SU-DHL-6 (cell line): ENCODE measurements around the gene CAMK2D.
"Not testable (repeated sequence)": the region's sequence is repeated elsewhere in the genome, so short reads cannot be mapped to it uniquely, and the experiment has no call there.

Source experiments
- H2AFZ ChIP-seq: fragments of 200-600 bp; sonication (generic); 2 replicates; pipeline ENCODE4 v1.6.1; 2014; ENCODE audit warnings: low read depth, mild to moderate bottlenecking, moderate library complexity, mixed read lengths, antibody characterized with exemption, low read length; ENCODE audit not compliant: severe bottlenecking
- H3F3A ChIP-seq: fragments of 200-600 bp; shearing (Covaris generic); 2 replicates; pipeline ENCODE4 v1.6.0; 2016; ENCODE audit warnings: antibody characterized with exemption, mild to moderate bottlenecking; ENCODE audit not compliant: insufficient read depth
- H3K27ac ChIP-seq: fragments of 200-600 bp; sonication (generic); 2 replicates; pipeline ENCODE4 v1.5.1; 2016; ENCODE audit warnings: low read depth, mild to moderate bottlenecking, low read length, moderate library complexity, mixed read lengths
- H3K27me3 ChIP-seq: fragments of 200-600 bp; sonication (generic), shearing (Covaris generic); 2 replicates; pipeline ENCODE4 v1.6.0; 2014; ENCODE audit warnings: mild to moderate bottlenecking, low read length
- H3K36me3 ChIP-seq: fragments of 200-600 bp; sonication (generic); 2 replicates; pipeline ENCODE4 v1.6.1; 2014; ENCODE audit warnings: mild to moderate bottlenecking, low read length, mixed read lengths
- H3K4me2 ChIP-seq: fragments of 300-600, 200-600 bp; shearing (Covaris generic), sonication (generic); 2 replicates; pipeline ENCODE4 v1.6.0; 2014; ENCODE audit warnings: low read length, low read depth, mild to moderate bottlenecking; ENCODE audit not compliant: poor library complexity, severe bottlenecking
- H3K4me3 ChIP-seq: fragments of 200-600 bp; sonication (generic); 2 replicates; pipeline ENCODE4 v1.5.1; 2014; ENCODE audit warnings: antibody characterized with exemption, low read length, mild to moderate bottlenecking, mixed read lengths; ENCODE audit not compliant: insufficient read depth, poor library complexity, severe bottlenecking
- H3K79me2 ChIP-seq: fragments of 200-600 bp; sonication (generic); 2 replicates; pipeline ENCODE4 v1.6.1; 2014; ENCODE audit warnings: mild to moderate bottlenecking, low read length, moderate library complexity; ENCODE audit not compliant: insufficient read depth
- H3K9ac ChIP-seq: fragments of 200-600 bp; sonication (generic); 2 replicates; pipeline ENCODE4 v1.7.0; 2014; ENCODE audit warnings: mild to moderate bottlenecking, low read length
- H3K9me2 ChIP-seq: fragments of 200-600 bp; sonication (generic); replicated peaks from 2 replicates; pipeline ENCODE4 v1.6.1; 2014; ENCODE audit warnings: low read length; ENCODE audit not compliant: insufficient read depth
- H3K9me3 ChIP-seq: fragments of 200-600 bp; sonication (generic); 2 replicates; pipeline ENCODE4 v1.6.1; 2014; ENCODE audit warnings: low read length, mixed read lengths; ENCODE audit not compliant: insufficient read depth
- H4K20me1 ChIP-seq: fragments of 200-600 bp; sonication (generic); 2 replicates; pipeline ENCODE4 v1.6.1; 2014; ENCODE audit warnings: low read depth, mild to moderate bottlenecking, antibody characterized with exemption, low read length, moderate library complexity, mixed read lengths
- CTCF ChIP-seq: fragments of 200-600 bp; sonication (generic); IDR thresholded peaks from one replicate; pipeline ENCODE4 v1.5.1; 2017; ENCODE audit warnings: antibody characterized with exemption, mild to moderate bottlenecking, low read length, moderate library complexity; ENCODE audit not compliant: insufficient read depth, poor library complexity, severe bottlenecking
- EZH2phosphoT487 ChIP-seq: fragments of 200-600 bp; sonication (generic), shearing (Covaris generic); conservative IDR thresholded peaks from 2 replicates; pipeline ENCODE4 v1.6.1; 2018; ENCODE audit warnings: mild to moderate bottlenecking, antibody characterized with exemption, low read length, moderate library complexity, mixed read lengths

CAMK2D gene

GRCh38 chr4:113707048-113707447, 54.5 kb downstream of the CAMK2D start:
- Histone ChIP-seq H3K4me3 (no peak overlapping the region), H2AFZ (no peak overlapping the region), H3K9ac (no peak overlapping the region), H3K9me2 (no peaks in the 10 kb centered on the region), H3K36me3 (no peaks in the 10 kb centered on the region), H3K4me2 (no peak overlapping the region), H3K27ac (no peak overlapping the region), H3K27me3 (no peaks in the 10 kb centered on the region), H4K20me1 (no peaks in the 10 kb centered on the region), H3K9me3 (no peaks in the 10 kb centered on the region), H3F3A (no peaks in the 10 kb centered on the region), H3K79me2 (no peaks in the 10 kb centered on the region)
- no peak for TF ChIP-seq EZH2phosphoT487
- TF ChIP-seq CTCF = no peak

GRCh38 chr4:113705097-113705496, 56.4 kb downstream of the CAMK2D start:
- H3K4me3 ChIP-seq, H2AFZ ChIP-seq, H3K9ac ChIP-seq, H3K9me3 ChIP-seq, H3K27me3 ChIP-seq, H3F3A ChIP-seq, H3K4me2 ChIP-seq, H3K79me2 ChIP-seq, H3K36me3 ChIP-seq, H4K20me1 ChIP-seq, H3K27ac ChIP-seq, H3K9me2 ChIP-seq: not testable (repeated sequence)

DNA sequence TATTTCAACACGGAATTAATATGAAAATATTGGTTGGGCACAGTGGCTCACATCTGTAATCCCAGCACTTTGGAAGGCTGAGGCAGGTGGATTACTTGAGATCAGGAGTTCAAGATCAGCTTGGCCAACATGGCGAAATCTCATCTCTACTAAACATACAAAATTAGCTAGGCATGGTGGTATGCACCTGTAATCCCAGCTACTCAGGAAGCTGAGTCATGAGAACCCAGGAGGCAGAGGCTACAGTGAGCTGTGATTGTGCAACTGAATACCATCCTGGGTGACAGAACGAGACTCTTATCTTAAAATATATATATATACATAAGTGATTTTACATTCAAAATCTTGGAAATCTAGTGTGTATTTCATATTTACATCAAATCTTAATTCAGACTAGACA, 58.9 kb downstream of the CAMK2D start:
- H3K27me3 ChIP-seq, H4K20me1 ChIP-seq, H3F3A ChIP-seq, H3K79me2 ChIP-seq, H2AFZ ChIP-seq, H3K9me3 ChIP-seq, H3K9me2 ChIP-seq, H3K36me3 ChIP-seq, H3K9ac ChIP-seq, H3K4me2 ChIP-seq, H3K27ac ChIP-seq, H3K4me3 ChIP-seq: not testable (repeated sequence)

DNA sequence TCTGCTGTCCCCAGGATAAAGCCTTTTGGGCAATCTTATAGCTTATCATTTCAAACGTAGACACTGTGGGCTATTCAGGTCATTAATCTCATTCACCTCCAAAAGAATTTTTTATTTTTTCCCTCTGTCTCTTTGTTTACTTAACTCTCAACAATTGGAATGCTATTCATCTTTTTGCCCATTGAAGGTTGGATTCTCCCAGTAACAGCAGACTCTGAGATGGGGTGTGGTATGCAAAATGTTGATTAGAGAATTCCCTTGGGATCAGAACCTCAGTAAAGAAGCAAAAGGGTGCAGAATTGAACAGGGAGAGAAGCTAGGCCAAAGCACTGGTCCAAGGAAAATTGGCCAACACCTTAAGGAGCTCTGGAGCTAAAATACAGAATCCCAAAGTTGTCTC, 60.4 kb downstream of the CAMK2D start:
- Histone ChIP-seq H3K27me3 (no peaks in the 10 kb centered on the region), H3K9ac (no peak overlapping the region), H3K4me2 (no peak overlapping the region), H3K4me3 (no peak overlapping the region), H4K20me1 (no peaks in the 10 kb centered on the region), H3K27ac (no peak overlapping the region), H3K79me2 (no peaks in the 10 kb centered on the region), H3F3A (no peaks in the 10 kb centered on the region), H3K9me2 (no peaks in the 10 kb centered on the region), H3K36me3 (no peaks in the 10 kb centered on the region), H2AFZ (no peak overlapping the region), H3K9me3 (no peaks in the 10 kb centered on the region)
- no peak for TF ChIP-seq EZH2phosphoT487
- TF ChIP-seq CTCF = no peak
